Right kidney (tissue), 1 donor: Measurements from ENCODE around the gene RPA3.
A peak's percentile ranks its signal among the peaks of the same experiment; 100 is the strongest.

Experiments
- DNase-seq: peaks from one replicate; pipeline ENCODE4 v3.0.0-alpha.2; 2016

RPA3 gene

GRCh38 chr7:7654964-7655715 is 63.3 kb downstream of the RPA3 start:
- DNase-seq = no peak

DNA sequence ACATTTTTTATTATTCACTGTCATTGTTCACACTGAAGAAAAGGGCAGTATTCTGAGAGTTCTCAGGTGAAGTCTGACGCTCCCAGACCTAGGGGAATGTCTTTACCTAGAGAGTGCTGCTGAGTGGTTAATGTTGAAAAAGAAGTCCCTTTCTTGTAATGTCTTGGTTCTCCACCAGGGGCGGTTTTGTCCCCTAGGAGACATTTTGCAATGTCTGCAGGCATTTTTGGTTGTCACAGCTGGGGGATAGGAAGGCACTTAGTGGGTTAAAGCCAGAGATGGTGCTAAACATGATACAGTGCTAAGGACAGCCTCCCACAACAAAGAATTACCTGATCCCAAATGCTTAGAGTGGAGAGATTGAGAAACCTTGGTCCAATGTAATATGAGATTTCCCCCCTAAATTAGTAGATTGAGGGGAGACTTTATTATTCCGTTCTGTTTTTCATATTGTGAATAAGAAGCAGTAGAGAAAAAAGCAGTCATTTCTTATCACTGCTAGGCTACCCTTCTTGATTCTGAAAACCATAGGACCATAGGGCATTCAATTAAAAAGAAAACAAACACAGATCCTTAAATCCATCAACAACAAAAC is 64.7 kb downstream of the RPA3 start:
- DNase-seq = no peak

DNA sequence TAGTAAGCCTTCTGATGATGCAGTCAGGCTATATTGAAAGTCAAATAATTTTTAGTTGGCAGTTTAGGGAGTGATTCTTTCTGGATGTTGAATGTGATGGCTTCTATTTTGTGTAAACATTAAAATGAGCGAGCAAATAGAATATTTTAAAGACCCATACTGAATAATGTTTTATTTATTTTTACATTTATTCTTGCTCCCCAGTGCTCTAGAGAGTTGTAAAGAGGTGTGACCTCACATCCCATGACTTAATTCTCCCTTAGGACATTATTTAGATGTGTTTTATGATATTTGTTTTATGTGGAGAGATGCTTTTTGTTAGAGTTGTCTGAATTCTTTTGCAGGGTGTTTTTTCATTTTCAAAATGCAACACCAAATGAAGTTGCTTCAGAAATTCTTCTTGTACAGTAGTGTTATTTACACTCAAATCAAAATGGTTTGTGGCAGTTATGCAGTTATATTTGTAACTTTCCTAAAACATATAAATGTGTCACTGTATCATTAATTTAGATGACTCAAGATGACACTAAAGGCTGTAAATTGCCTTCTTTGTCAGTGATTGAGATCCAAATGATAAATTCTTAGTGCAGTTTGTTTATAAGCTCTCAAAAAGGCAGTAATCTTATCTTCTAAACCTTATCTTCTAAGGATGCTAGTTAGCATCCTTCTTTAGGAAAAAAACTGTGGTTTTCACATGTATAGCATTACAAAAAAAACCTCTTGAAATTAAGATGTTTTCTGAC is 65.4 kb downstream of the RPA3 start:
- DNase-seq = no peak

GRCh38 chr7:7651479-7651878 is 66.9 kb downstream of the RPA3 start:
- DNase-seq = no peak

GRCh38 chr7:7650682-7651206 is 67.7 kb downstream of the RPA3 start:
- no peak for DNase-seq

- no peak for DNase-seq
Observed at GRCh38 chr7:7647495-7648036, 70.8 kb downstream of the RPA3 start.

DNA sequence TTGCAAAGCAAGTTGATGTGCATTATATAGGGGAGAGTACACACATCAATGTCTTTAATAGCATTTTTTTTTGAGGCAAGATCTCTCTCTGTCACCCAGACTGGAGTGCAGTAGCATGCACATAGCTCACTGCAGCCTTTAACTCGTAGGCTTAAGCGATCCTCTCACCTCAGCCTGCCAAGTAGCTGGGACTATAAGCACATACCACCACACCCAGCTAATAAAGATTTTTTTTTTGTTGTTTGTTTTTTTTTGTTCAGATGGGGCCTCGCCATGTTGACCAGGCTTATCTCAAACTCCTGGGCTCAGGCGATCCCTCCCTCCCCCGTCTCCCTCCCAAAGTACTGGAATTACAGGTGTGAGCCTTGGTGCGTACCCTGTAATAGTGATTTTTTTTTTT is 76.3 kb downstream of the RPA3 start:
- no peak for DNase-seq

DNA sequence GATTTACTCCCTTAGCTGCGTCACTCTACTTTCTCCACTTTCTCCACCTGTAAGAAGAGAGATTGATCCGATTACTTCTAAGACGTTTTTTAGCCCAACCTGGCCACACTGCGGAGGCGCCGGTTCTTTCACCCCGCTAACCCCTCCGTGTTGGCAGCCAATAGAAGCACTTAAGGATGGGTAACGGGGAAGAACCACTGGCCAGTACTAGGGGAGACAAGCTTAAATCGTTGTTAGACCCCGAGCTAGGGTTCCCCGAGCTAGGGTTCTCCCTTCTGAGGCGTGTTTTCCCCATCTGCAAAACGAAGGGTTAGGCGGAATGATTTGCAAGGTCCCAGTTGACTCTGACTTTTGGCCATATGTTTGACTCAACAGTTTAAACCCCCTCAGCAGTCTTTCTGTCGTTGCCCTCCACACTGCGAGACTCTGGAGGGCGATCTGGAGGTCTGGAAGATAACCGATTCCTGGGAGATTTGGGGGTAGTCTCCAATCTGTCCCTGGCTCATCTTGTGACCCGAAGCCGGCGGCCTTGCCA is 77.2 kb downstream of the RPA3 start:
- DNase-seq = no peak

GRCh38 chr7:7640221-7641128 is 77.9 kb downstream of the RPA3 start, which contains the start of gene UMAD1:
UMAD1 (plus strand) TSS chr7:7640752; CDS start chr7:7673372, 32,620 bp downstream.
- peak; percentile 94 for DNase-seq

DNA sequence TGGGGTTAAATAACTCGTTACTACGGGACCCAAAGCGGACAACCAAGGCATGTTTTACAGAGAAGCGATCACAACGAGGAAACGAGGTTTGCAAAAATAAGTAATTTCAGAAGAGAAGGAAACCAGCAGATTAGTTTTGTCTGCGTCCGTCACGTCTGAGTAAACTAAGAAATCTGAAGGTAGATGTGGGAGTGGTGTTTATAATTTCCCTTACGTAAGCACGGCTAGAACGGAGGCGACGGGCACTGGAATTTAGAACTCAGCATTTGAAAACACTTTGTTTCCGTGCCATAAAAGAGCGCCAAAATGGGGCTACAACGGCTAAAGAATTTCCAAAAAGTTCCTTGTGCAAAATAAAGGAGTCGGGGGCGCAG is 78.6 kb downstream of the RPA3 start:
- no peak for DNase-seq

DNA sequence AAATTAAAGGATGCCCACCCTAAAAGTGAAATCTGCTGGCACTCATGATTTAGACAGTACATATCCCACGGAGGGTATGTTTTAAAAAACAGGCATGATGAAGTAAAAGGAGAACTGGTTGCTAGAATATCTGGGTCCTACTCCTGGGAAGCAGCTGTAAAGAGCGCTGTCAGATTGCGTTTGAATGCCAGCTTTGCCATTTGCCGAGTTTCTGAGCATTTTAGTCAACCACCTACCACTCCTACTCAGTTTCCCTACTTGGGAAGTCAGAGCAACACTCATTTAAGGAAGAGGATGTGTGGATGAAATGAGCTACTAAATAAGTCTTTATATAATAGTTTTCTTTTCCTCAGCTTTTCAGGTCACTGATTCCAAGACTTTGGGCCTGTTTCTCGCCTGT is 79.0 kb downstream of the RPA3 start:
- DNase-seq = no peak

DNA sequence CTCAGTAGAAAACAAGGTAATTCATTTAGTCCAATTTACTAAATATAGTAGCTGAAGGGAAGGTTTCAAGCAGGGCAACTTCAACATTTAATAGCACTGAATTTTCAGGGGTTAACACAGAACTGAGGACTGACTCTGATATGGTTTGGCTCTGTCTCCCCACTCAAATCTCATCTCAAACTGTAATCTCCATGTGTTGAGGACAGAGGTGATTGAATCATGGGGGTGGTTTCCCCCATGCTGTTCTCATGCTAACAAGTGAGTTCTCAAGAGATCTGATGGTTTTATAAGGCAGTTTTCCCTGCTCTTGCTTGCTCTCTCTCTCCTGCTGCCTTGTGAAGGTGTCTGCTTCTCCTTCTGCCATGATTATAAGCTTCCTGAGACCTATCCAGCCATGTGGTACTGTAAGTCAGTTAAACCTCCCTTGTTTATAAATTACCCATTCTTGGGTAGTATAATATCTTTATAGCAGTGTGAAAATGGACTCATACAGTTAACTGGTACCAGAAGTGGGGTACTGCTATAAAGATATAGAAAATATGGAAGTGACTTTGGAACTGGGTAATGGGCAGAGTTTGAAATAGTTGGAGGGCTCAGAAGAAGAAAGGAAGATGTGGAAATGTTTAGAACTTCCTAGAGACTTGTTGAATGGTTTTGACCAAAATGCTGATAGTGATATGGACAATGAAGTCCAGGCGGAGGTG is 87.6 kb downstream of the RPA3 start:
- no peak for DNase-seq

DNA sequence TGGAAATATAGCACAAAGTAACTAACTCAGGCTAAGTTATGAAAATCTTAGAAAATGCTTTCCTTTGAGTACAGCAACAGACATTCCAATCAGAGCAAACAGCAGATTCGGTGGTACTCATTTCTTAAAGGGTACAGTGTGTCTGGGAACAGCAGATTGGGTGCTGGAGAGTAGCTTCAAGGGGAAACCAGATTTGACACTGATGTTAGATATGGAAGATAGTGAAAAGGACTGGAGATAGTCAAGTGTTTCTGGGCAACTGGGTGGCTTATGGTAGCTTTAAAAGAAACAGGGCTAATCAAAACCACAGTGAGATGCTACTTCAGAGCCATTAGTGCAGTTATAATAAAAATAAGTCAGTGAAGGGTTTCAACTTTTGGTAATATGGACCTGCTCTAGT is 89.9 kb downstream of the RPA3 start:
- no peak for DNase-seq

GRCh38 chr7:7620644-7621210 is 97.7 kb downstream of the RPA3 start:
- no peak for DNase-seq

- DNase-seq = no peak
Observed at GRCh38 chr7:7620236-7620635, 98.2 kb downstream of the RPA3 start.

GRCh38 chr7:7618410-7618809 is 100.0 kb downstream of the RPA3 start:
- no peak for DNase-seq

DNA sequence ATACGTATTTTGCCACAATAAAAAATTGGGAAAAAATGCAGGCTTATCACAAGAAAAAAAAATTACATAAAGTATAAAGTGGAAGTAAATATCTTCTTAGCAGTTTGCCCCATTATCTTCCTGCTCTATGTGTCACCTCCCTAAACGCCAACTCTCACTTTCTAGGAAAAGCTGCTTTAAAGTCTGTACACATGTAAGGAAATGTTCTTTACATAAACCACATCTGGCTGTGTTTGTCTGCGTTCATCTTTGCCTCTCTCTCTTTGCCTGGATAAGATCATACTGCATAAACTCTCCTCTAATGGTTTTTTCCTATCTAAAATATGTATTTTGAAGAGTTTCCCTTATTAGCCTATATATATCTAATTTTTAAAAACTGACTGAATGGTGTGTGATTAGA is 100.9 kb downstream of the RPA3 start:
- no peak for DNase-seq

DNA sequence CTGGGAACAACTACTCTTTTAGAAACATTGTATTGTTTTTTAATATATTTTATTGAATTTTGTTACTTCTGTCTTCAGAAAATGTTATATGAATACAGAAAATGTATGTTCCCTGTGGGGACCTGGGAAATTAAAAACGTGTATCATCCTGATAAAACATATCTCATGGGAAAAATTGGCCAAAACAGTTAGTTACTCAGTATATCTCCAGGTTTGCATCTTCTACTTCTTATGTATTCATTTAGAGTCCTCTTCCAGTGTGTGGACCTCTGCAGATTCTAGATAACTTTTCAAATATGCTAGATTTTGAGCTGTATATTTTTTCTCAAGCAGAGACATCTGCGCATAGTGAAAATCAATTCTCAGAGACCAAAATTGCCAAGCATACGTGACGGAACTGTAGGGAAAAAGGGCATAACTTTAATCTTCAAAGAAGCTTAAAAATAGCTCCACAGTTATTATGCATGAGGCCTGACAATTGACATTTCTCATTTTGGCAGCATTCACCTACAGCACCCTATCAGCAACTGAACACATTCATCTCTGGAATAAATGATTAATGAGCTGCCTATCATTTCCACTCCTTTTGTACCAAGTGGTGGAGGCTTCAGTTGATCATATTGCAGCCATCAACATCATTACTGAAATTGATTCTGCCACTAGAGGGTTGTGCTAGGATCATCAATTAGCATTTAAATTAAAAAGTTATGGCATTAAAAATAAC is 104.2 kb downstream of the RPA3 start:
- DNase-seq = no peak

DNA sequence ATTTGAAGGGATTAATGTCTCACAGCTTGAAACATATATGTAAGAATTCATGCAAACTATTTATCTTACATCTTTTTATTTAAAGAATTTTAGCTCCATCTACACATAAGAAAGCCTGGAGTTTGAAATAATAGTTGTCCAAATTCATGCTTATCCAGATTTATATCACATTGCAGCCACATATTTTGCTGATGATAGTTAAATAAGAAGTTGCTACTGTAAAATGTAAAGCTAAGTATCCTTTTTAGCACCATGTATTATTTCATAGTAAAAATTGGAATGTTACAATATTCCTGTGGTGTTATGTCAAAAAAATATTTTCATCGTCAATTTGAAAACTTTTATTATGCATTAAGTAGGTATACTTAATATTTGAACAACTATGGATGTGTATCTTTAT is 105.2 kb downstream of the RPA3 start:
- no peak for DNase-seq

- no peak for DNase-seq
Observed at GRCh38 chr7:7612519-7612918, 105.9 kb downstream of the RPA3 start.
